Activated naive CD4-positive, alpha-beta T cell treated with anti-CD3 and anti-CD28 coated beads, Interleukin-2, amount 10 ng/mL, durations not matched to agents 5 hours and 36 hours (primary cell): ENCODE measurements around the gene WNT6. TPM values are rescaled to one million over a fixed set of nuclear protein-coding genes. Genes with fewer than 3 reads are reported as not detected.

Experiments
- microRNA-seq: library from miRNA; unstranded; fragments of <30 nt; microRNA quantifications from one replicate; pipeline ENCODE4 v1.2.0, GENCODE V29; 2022; ENCODE audit warnings: borderline microRNAs expressed, borderline replicate concordance
- total RNA-seq, 2 experiments: library from RNA; stranded (reverse); gene quantifications; one replicate each; pipeline ENCODE4 v1.2.3, GENCODE V29; 2021

The WNT6 gene
- total RNA-seq: not detected

DNA sequence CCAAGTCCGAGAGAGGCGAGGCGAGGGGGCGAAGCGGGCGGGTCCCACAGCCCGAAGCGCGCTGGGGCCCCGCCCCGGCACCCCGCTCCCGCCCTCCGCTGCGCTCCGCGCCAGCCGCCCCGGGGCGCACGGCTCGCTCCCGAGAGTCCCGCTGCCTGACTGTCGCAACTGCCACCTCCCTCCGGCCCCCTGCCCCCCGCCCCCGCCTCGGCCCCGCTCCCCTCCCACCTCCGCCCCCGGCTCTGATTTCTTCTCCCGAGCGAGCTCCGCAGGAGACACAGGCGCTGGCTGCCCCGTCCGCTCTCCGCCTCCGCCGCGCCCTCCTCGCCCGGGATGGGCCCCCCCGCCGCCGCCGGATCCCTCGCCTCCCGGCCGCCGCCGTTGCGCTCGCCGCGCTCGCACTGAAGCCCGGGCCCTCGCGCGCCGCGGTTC lies at the start of gene WNT6:
Gene WNT6, plus strand, starts transcription at position 250 of the 432 bp plus-strand sequence. CDS start 233 bp downstream, outside the sequence.

DNA sequence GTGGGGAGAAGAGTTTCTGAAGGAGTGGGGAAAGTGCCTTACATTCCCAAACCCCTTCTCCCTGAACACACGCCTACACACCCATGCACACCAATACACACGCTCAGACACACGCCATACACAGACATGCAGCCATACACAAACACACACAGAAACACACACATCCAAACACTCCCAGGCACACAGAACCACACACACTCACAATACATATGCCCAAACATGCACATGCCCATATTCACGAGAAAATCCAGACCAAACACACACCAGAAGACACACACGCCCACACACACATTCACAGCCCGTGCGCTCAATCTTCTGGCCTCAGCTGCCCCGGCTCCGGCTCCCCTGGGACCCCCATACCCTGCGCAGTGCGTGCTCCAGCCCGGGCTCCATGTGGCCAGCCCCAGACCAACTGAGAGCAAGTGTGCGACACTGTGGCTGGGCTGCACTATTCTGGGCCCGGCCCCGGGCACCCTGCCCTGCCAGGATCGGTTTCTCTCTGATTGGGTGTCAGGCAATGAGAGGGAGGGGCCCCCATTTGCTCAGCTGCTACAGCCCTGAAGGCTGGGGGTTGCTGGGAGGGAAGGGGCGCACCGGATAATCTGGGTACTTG lies 28.1 kb upstream of the WNT6 start, which contains the start of gene PRKAG3:
Gene PRKAG3, minus strand, starts transcription at position 426 of the 613 bp plus-strand sequence.

GRCh38 chr2:218880102-218880858 lies 20.7 kb downstream of the WNT6 start, which contains the start of gene WNT10A:
TSS of gene WNT10A (plus strand) at chr2:218880852. CDS start at chr2:218880996, 144 bp downstream.

Small RNA genes lying within 50 kb of the gene (microRNA-seq; reads per million reads assigned to microRNA genes)
- gene MIR9500: not detected

Other genes starting within 250 kb of the WNT6 start
- 10 to 100 TPM; 41.4 to 42.7 TPM for gene ZNF142, start 200.2 kb upstream of the WNT6 start, total RNA-seq
- 10 to 100 TPM; 39.7 to 42.6 TPM for gene BCS1L, start 200.1 kb upstream of the WNT6 start, total RNA-seq
- gene RNF25, start 187.8 kb upstream of the WNT6 start, total RNA-seq: 10 to 100 TPM; 17.9 to 20.3 TPM
- 10 to 100 TPM; 13.5 to 18.8 TPM for gene STK36, start 187.7 kb upstream of the WNT6 start, total RNA-seq
- gene TTLL4, start 149.0 kb upstream of the WNT6 start, total RNA-seq: 10 to 100 TPM; 22.1 to 28.6 TPM
- gene CYP27A1, start 77.7 kb upstream of the WNT6 start, total RNA-seq: under 1 TPM in 1 of 2 experiments, not detected in 1; 0.10 TPM
- gene PRKAG3, start 28.0 kb upstream of the WNT6 start, total RNA-seq: not detected
- under 1 TPM; 0.10 to 0.15 TPM for gene WNT10A, start 21.0 kb downstream of the WNT6 start, total RNA-seq
- gene CDK5R2, start 99.9 kb downstream of the WNT6 start, total RNA-seq: not detected
- not detected for gene FEV, start 125.4 kb downstream of the WNT6 start, total RNA-seq
- not detected for gene CRYBA2, start 133.6 kb downstream of the WNT6 start, total RNA-seq
- gene CFAP65, start 181.7 kb downstream of the WNT6 start, total RNA-seq: not detected
- under 1 TPM in 1 of 2 experiments, not detected in 1; 0.10 TPM for gene IHH, start 201.1 kb downstream of the WNT6 start, total RNA-seq